Hepatocyte (in vitro differentiated cells): ENCODE results near the gene NPAS3. TPM values are rescaled to one million over a fixed set of nuclear protein-coding genes. Genes with fewer than 3 reads are reported as not detected.

Source experiments
- DNase-seq: peaks from one replicate; pipeline ENCODE4 v3.0.0-alpha.2; 2016; ENCODE audit warnings: low spot score
- H2AFZ ChIP-seq: fragments of 200-600 bp; sonication (generic); 2 replicates; pipeline ENCODE4 v1.6.0; 2016; ENCODE audit warnings: antibody characterized with exemption, mild to moderate bottlenecking
- H3K27ac ChIP-seq: fragments of 200-600 bp; sonication (generic); 2 replicates; pipeline ENCODE4 v1.5.1; 2016; ENCODE audit warnings: mild to moderate bottlenecking
- H3K27me3 ChIP-seq: fragments of 200-600 bp; sonication (generic); 2 replicates; pipeline ENCODE4 v1.6.1; 2016
- H3K36me3 ChIP-seq: fragments of 200-600 bp; sonication (generic); replicated peaks from 2 replicates; pipeline ENCODE4 v1.5.1; 2016; ENCODE audit warnings: low read depth; ENCODE audit not compliant: insufficient read depth
- H3K4me1 ChIP-seq: fragments of 200-600 bp; sonication (generic); 2 replicates; pipeline ENCODE4 v1.5.1; 2016; ENCODE audit warnings: mild to moderate bottlenecking, moderate library complexity; ENCODE audit not compliant: insufficient read depth
- H3K4me2 ChIP-seq: fragments of 200-600 bp; sonication (generic); 2 replicates; pipeline ENCODE4 v1.6.0; 2016
- H3K4me3 ChIP-seq: fragments of 200-600 bp; sonication (generic); 2 replicates; pipeline ENCODE4 v1.5.1; 2016; ENCODE audit warnings: mild to moderate bottlenecking
- H3K79me2 ChIP-seq: fragments of 200-600 bp; sonication (generic); 2 replicates; pipeline ENCODE4 v1.6.0; 2017; ENCODE audit warnings: mild to moderate bottlenecking
- H3K9me2 ChIP-seq: fragments of 200-600 bp; sonication (generic); replicated peaks from 2 replicates; pipeline ENCODE4 v1.6.0; 2017; ENCODE audit warnings: mild to moderate bottlenecking; ENCODE audit not compliant: insufficient read depth
- H3K9me3 ChIP-seq: fragments of 200-600 bp; sonication (generic); 2 replicates; pipeline ENCODE4 v1.5.1; 2016; ENCODE audit warnings: low read depth, mild to moderate bottlenecking
- H4K20me1 ChIP-seq: fragments of 200-600 bp; sonication (generic); 2 replicates; pipeline ENCODE4 v1.6.0; 2016; ENCODE audit warnings: mild to moderate bottlenecking; ENCODE audit not compliant: insufficient read depth, poor library complexity, severe bottlenecking
- EZH2 ChIP-seq: fragments of 200-600 bp; sonication (generic); IDR thresholded peaks from 2 replicates; pipeline ENCODE4 v1.6.1; 2016; ENCODE audit warnings: antibody characterized with exemption, mild to moderate bottlenecking, borderline replicate concordance
- EZH2phosphoT487 ChIP-seq: fragments of 200-600 bp; sonication (generic); IDR thresholded peaks from one replicate; pipeline ENCODE4 v1.6.1; 2018; ENCODE audit warnings: antibody characterized with exemption, mild to moderate bottlenecking, low read depth, moderate library complexity; ENCODE audit not compliant: unreplicated experiment, severe bottlenecking
- WGBS: methylation state at CpG from one replicate; pipeline ENCODE4 v1.1.6; 2016; ENCODE audit warnings: low lambda C conversion rate; ENCODE audit errors: missing lambda C conversion rate; 5-methylcytosine and 5-hydroxymethylcytosine counted together
- polyA plus RNA-seq: library from polyadenylated mRNA; unstranded; fragments of >200 nt; fragmentation: Nextera tagmentation; extraction: Ambion mirVana; gene quantifications from 2 replicates; pipeline ENCODE4 v1.2.1, GENCODE V29; 2016
- total RNA-seq: library from RNA; depleted of rRNA; stranded (reverse); fragments of >200 nt; gene quantifications from 2 replicates; pipeline ENCODE4 v1.2.3, GENCODE V29; 2014
- TF ChIP-seq, protein P1 (sequence below): fragments of 200-600 bp; sonication (generic); IDR thresholded peaks from 2 replicates; pipeline ENCODE4 v1.5.1; 2016; ENCODE audit warnings: antibody characterized with exemption, mild to moderate bottlenecking; ENCODE audit not compliant: poor library complexity

NPAS3 gene
- total and polyA plus RNA-seq, 2 experiments from 2014 or later, result 0.11 to 1.1 TPM

- H3K36me3 ChIP-seq, result no peaks in the 10 kb centered on the region
- H4K20me1 ChIP-seq, result no peaks in the 10 kb centered on the region
- H3K79me2 ChIP-seq, result no peaks in the 10 kb centered on the region
- no peaks in the 10 kb centered on the region for H3K4me1 ChIP-seq
- no peaks in the 10 kb centered on the region for H3K27me3 ChIP-seq
- no peak for TF ChIP-seq EZH2phosphoT487
- TF ChIP-seq, protein P1, sequence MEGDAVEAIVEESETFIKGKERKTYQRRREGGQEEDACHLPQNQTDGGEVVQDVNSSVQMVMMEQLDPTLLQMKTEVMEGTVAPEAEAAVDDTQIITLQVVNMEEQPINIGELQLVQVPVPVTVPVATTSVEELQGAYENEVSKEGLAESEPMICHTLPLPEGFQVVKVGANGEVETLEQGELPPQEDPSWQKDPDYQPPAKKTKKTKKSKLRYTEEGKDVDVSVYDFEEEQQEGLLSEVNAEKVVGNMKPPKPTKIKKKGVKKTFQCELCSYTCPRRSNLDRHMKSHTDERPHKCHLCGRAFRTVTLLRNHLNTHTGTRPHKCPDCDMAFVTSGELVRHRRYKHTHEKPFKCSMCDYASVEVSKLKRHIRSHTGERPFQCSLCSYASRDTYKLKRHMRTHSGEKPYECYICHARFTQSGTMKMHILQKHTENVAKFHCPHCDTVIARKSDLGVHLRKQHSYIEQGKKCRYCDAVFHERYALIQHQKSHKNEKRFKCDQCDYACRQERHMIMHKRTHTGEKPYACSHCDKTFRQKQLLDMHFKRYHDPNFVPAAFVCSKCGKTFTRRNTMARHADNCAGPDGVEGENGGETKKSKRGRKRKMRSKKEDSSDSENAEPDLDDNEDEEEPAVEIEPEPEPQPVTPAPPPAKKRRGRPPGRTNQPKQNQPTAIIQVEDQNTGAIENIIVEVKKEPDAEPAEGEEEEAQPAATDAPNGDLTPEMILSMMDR, result no peak
- TF ChIP-seq EZH2, result no peak
- no peak overlapping the region for H3K4me3 ChIP-seq
- no peak overlapping the region for H2AFZ ChIP-seq
- WGBS, result 92% methylated on average over 2 of the region's 2 CpGs
- no peaks in the 10 kb centered on the region for H3K9me2 ChIP-seq
- no peak overlapping the region for H3K27ac ChIP-seq
- DNase-seq, result no peak
- no peaks in the 10 kb centered on the region for H3K9me3 ChIP-seq
- no peak overlapping the region for H3K4me2 ChIP-seq
Measured at GRCh38 chr14:33271891-33272290, 333.2 kb downstream of the NPAS3 start.

DNA sequence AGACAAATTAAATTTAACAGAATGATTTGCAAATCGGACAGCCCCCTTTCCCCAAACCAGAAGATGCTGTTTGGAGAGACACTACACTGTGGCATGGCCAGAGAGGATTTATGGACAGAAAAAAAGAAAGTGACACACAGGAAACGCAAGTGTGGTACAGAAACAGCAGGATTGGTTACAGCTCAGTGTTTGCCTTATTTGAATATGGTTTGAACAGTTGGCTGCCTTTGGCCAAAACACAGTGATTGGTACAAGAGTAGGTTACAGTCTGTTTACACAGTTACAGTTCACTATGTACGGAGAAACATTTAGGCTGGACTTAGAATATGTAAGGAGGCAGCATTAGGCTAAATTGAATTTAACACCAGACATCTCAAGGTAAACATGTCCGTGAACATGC lies 335.3 kb downstream of the NPAS3 start:
- Histone ChIP-seq H3K4me1 (no peaks in the 10 kb centered on the region), H3K27ac (no peak overlapping the region), H3K9me3 (no peaks in the 10 kb centered on the region), H2AFZ (no peak overlapping the region), H3K9me2 (no peaks in the 10 kb centered on the region), H3K79me2 (no peaks in the 10 kb centered on the region), H4K20me1 (no peaks in the 10 kb centered on the region), H3K27me3 (no peaks in the 10 kb centered on the region), H3K4me2 (no peak overlapping the region), H3K4me3 (no peak overlapping the region), H3K36me3 (no peaks in the 10 kb centered on the region)
- no peak for DNase-seq
- TF ChIP-seq EZH2, result no peak
- TF ChIP-seq, protein P1, result no peak
- no peak for TF ChIP-seq EZH2phosphoT487
- 88% methylated on average over 4 of the region's 4 CpGs for WGBS

GRCh38 chr14:33275879-33276278 lies 337.2 kb downstream of the NPAS3 start:
- H2AFZ ChIP-seq, result no peak overlapping the region
- H4K20me1 ChIP-seq, result no peaks in the 10 kb centered on the region
- no peak overlapping the region for H3K4me3 ChIP-seq
- H3K27me3 ChIP-seq, result no peaks in the 10 kb centered on the region
- H3K36me3 ChIP-seq, result no peaks in the 10 kb centered on the region
- H3K4me1 ChIP-seq, result no peaks in the 10 kb centered on the region
- H3K9me2 ChIP-seq, result no peaks in the 10 kb centered on the region
- 75% methylated on average over 4 of the region's 4 CpGs for WGBS
- no peak for TF ChIP-seq EZH2phosphoT487
- TF ChIP-seq, protein P1, result no peak
- TF ChIP-seq EZH2, result no peak
- DNase-seq, result no peak
- H3K79me2 ChIP-seq, result no peaks in the 10 kb centered on the region
- H3K9me3 ChIP-seq, result no peaks in the 10 kb centered on the region
- no peak overlapping the region for H3K27ac ChIP-seq
- H3K4me2 ChIP-seq, result no peak overlapping the region

GRCh38 chr14:33279865-33280264 lies 341.2 kb downstream of the NPAS3 start:
- no peak overlapping the region for H2AFZ ChIP-seq
- H3K36me3 ChIP-seq, result no peaks in the 10 kb centered on the region
- H3K4me3 ChIP-seq, result no peak overlapping the region
- H3K9me2 ChIP-seq, result no peaks in the 10 kb centered on the region
- H3K27me3 ChIP-seq, result peaks cover 7% of the 10 kb centered on the region
- H3K4me1 ChIP-seq, result no peaks in the 10 kb centered on the region
- no peaks in the 10 kb centered on the region for H3K9me3 ChIP-seq
- TF ChIP-seq EZH2, result no peak
- TF ChIP-seq, protein P1, result no peak
- TF ChIP-seq EZH2phosphoT487, result no peak
- WGBS, result 67% methylated on average over 3 of the region's 3 CpGs
- no peaks in the 10 kb centered on the region for H3K79me2 ChIP-seq
- H3K4me2 ChIP-seq, result no peak overlapping the region
- no peak for DNase-seq
- H4K20me1 ChIP-seq, result no peaks in the 10 kb centered on the region
- H3K27ac ChIP-seq, result no peak overlapping the region
